GM12891 (cell line): ENCODE results near the gene SLC30A2.

Source experiments
- POLR2A ChIP-seq: IDR thresholded peaks from 2 replicates; pipeline ENCODE4 v1.6.1; 2011; ENCODE audit warnings: low read depth, low read length, control low read depth
- POLR2AphosphoS5 ChIP-seq: IDR thresholded peaks from 2 replicates; pipeline ENCODE4 v1.6.1; 2011; ENCODE audit warnings: low read depth, low read length, control low read depth
- SPI1 ChIP-seq: IDR thresholded peaks from 2 replicates; pipeline ENCODE4 v1.6.1; 2011; ENCODE audit warnings: low read depth, low read length, control low read depth
- TAF1 ChIP-seq: IDR thresholded peaks from 2 replicates; pipeline ENCODE4 v1.6.1; 2011; ENCODE audit warnings: low read depth, low read length, control low read depth

- no peak for TF ChIP-seq POLR2A
- no peak for TF ChIP-seq TAF1
- TF ChIP-seq POLR2AphosphoS5, result no peak
- TF ChIP-seq SPI1, result no peak
Observed at GRCh38 chr1:26070963-26071342, 25.0 kb upstream of the SLC30A2 start.
